ENCODE results near the gene ADD3. TPM values are rescaled to one million over a fixed set of nuclear protein-coding genes. Genes with fewer than 3 reads are reported as not detected.

ADD3 gene, protein sequence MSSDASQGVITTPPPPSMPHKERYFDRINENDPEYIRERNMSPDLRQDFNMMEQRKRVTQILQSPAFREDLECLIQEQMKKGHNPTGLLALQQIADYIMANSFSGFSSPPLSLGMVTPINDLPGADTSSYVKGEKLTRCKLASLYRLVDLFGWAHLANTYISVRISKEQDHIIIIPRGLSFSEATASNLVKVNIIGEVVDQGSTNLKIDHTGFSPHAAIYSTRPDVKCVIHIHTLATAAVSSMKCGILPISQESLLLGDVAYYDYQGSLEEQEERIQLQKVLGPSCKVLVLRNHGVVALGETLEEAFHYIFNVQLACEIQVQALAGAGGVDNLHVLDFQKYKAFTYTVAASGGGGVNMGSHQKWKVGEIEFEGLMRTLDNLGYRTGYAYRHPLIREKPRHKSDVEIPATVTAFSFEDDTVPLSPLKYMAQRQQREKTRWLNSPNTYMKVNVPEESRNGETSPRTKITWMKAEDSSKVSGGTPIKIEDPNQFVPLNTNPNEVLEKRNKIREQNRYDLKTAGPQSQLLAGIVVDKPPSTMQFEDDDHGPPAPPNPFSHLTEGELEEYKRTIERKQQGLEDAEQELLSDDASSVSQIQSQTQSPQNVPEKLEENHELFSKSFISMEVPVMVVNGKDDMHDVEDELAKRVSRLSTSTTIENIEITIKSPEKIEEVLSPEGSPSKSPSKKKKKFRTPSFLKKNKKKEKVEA
- total RNA-seq (52.3 and 55.2 TPM in 2 replicates), polyA plus RNA-seq (14.9 and 18.2 TPM in 2 replicates), polyA minus RNA-seq (67.0 and 78.2 TPM in 2 replicates), Bru-seq, nascent RNA (percentile 83 among the genes with signal in this experiment), BruChase-seq, experiment 1, labeled RNA remaining after a 6-hour chase (percentile 75 among the genes with signal in this experiment), BruChase-seq, experiment 2, labeled RNA remaining after a 2-hour chase (percentile 75 among the genes with signal in this experiment)
- 75.4 and 189 TPM in 2 replicates for polyA plus RNA-seq (2011; cell fraction: cytosol; rRNA removed)
- polyA plus RNA-seq (2011; cell fraction: nucleus; rRNA removed) = 157 and 300 TPM in 2 replicates
- polyA plus RNA-seq (2012) = 57.6 and 68.2 TPM in 2 replicates
- polyA minus RNA-seq (2011; cell fraction: cytosol; rRNA and poly(A)+ RNA removed) = 31.3 TPM
- polyA minus RNA-seq (2011; cell fraction: nucleus; rRNA and poly(A)+ RNA removed) = 87.6 and 106 TPM in 2 replicates
- long read RNA-seq, full-length matches to known transcripts = 37 of 57 reads
- long read RNA-seq, partial matches to known transcripts = 3 of 57 reads
- long read RNA-seq, other reads (novel, unspliced or antisense) = 17 of 57 reads

DNA sequence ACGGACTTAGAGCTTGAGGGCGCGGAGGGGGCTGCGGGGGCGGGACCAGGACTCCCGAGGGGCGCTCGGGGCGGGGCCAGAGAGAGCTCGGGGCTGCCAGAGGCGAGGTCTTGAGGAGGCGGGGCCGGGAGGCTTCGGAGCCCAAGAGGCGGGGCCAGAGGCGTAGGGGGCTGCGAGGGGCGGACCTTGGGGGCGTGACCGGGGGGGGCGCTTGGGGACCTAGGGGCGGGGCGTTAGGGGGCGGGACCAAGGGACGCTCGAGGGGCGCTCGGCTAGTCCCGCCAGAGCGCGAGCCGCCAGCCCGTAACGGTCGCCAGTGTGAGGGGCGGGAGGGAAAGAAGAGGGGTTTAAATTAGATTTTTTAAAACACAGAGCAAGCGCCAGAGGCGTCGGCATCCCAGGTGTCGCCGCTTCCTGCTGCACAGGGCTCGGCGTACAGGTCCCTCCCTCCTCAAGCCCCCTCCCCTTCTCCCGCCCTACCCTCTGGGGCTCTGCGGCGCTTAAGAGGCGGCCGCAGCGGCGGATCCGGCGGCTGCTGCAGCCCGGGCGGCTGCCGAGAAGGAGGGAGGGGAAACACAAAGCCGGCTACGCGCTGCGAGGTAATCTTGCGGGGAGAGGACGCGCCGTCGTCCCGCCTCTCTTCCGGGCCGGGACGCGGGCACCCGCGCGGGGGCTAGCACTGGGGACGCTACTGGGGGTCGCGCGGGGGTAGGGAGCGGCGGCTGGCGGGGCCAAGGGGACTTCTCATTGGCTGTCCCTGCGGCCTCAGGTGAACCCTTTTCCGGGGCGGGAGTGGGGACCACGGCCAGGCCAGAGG lies at the start of gene ADD3:
ADD3 (plus strand) TSS at position 284 of the 817 bp plus-strand sequence. CDS start 92,670 bp downstream, outside the sequence.
- Histone ChIP-seq H3K9ac (replicated peaks; ENCODE audit: extremely low read depth, insufficient read depth, low read length) (peak within 1 kb of the TSS; percentile 69), H3K79me2 (ENCODE audit: control insufficient read depth, insufficient read depth, low read length) (peaks cover 12% of the 10 kb centered on the region), H3K27me3 (ENCODE audit: control insufficient read depth in 2 of 2, insufficient read depth in 2 of 2, low read length in 2 of 2) (peaks cover 0 to 4% of the 10 kb centered on the region in 2 experiments), H4K20me1 (replicated peaks; ENCODE audit: control insufficient read depth, extremely low read depth, insufficient read depth, low read length) (peaks cover 3% of the 10 kb centered on the region), H3K4me2 (ENCODE audit: insufficient read depth, low read length) (peak within 1 kb of the TSS; percentile 48), H3K27ac (ENCODE audit: insufficient read depth, low read depth, low read length) (peak within 1 kb of the TSS; percentile 30), H3K4me3 (replicated peaks in 1 of 3; ENCODE audit: insufficient read depth in 1 of 3, low read depth in 1 of 3, low read length in 3 of 3) (peak within 1 kb of the TSS; percentile 71 to 99 (median 88)), H2AFZ (ENCODE audit: low read depth, low read length) (peak within 1 kb of the TSS; percentile 95), H3K9me1 (replicated peaks; ENCODE audit: control insufficient read depth, extremely low read depth, insufficient read depth, low read length) (no peaks in the 10 kb centered on the region), H3K36me3 (ENCODE audit: control insufficient read depth in 2 of 2, extremely low read depth in 1 of 2, insufficient read depth in 2 of 2, low read length in 2 of 2) (no peaks in the 10 kb centered on the region), H3K4me1 (ENCODE audit: control insufficient read depth, extremely low read depth, insufficient read depth, low read length) (peaks cover 18% of the 10 kb centered on the region), H3K9me3 (replicated peaks; ENCODE audit: control insufficient read depth, insufficient read depth, low read length) (no peaks in the 10 kb centered on the region)
- DNase-seq (ENCODE audit: low read depth, low spot score) (peak; percentile 91), FAIRE-seq (peak; percentile 80)
- no TSS peak for BruUV-seq (replicated peaks)
- ChIA-PET POLR2A (interaction anchor here (0.6 to 1.4 kb wide), 6 partner anchors 17 to 911 kb away, joined by 3 to 7 read pairs (median 3); partner anchors contain the start of gene BBIP1), CTCF (interaction anchor here (0.7 to 4.8 kb wide), 15 partner anchors 8 to 516 kb away, joined by 3 to 50 read pairs (median 3); no protein-coding TSS in a partner anchor)
- intact Hi-C loops (cut with micrococcal nuclease) (loop anchor here (1.0 to 2.0 kb wide), 13 partner anchors 27 to 219 kb away; partner anchors contain the start of gene XPNPEP1), dilution Hi-C loops (cut with MboI; ENCODE audit: extremely low pct_ligation_motif_present, low sequenced_read_pairs) (no loop called here)
- TF ChIP-seq POLR2AphosphoS5 (IDR thresholded peaks at IDR 0.05; ENCODE audit: insufficient read depth, low read depth, low read length) (peak; percentile 14), FOS (IDR thresholded peaks at IDR 0.05; ENCODE audit: borderline replicate concordance, insufficient read depth, low read length) (no peak), POLR2A (IDR thresholded peaks at IDR 0.05; ENCODE audit: low read depth, low read length) (peak; percentile 57)
